Parathyroid adenoma (tissue), 2 donors: Measurements from ENCODE around the gene SAMD4A.

Source experiments
- H2AFZ ChIP-seq: fragments of 300-600 bp; sonication (generic); one replicate; pipeline ENCODE4 v1.7.0; 2017; ENCODE audit warnings: antibody characterized with exemption, mild to moderate bottlenecking
- H3K27ac ChIP-seq: fragments of 300-600 bp; sonication (generic); one replicate; pipeline ENCODE4 v1.7.0; 2017
- H3K27me3 ChIP-seq: fragments of 300-600 bp; sonication (generic); one replicate; pipeline ENCODE4 v1.7.0; 2017; ENCODE audit warnings: low read length; ENCODE audit not compliant: control insufficient read depth, insufficient read depth
- H3K36me3 ChIP-seq: fragments of 300-600 bp; sonication (generic); one replicate; pipeline ENCODE4 v1.7.0; 2017; ENCODE audit warnings: low read length; ENCODE audit not compliant: control insufficient read depth, insufficient read depth
- H3K4me1 ChIP-seq: fragments of 300-600 bp; sonication (generic); one replicate; pipeline ENCODE4 v1.7.0; 2017; ENCODE audit warnings: control low read depth
- H3K4me2 ChIP-seq: fragments of 300-600 bp; sonication (generic); one replicate; pipeline ENCODE4 v1.7.0; 2017; ENCODE audit warnings: low read length
- H3K4me3 ChIP-seq: fragments of 300-600 bp; sonication (generic); one replicate; pipeline ENCODE4 v1.7.0; 2017; ENCODE audit warnings: low read depth, low read length
- H3K79me2 ChIP-seq: fragments of 300-600 bp; sonication (generic); one replicate; pipeline ENCODE4 v1.7.0; 2017; ENCODE audit warnings: control low read depth
- H3K9ac ChIP-seq: fragments of 300-600 bp; sonication (generic); one replicate; pipeline ENCODE4 v1.7.0; 2017; ENCODE audit warnings: mild to moderate bottlenecking
- H3K9me3 ChIP-seq: fragments of 300-600 bp; sonication (generic); one replicate; pipeline ENCODE4 v1.7.0; 2017; ENCODE audit warnings: low read length; ENCODE audit not compliant: control insufficient read depth
- TF ChIP-seq, protein P1 (sequence below): fragments of 300-600 bp; sonication (generic); IDR thresholded peaks from one replicate; pipeline ENCODE4 v1.7.0; 2017; ENCODE audit warnings: antibody characterized with exemption, mild to moderate bottlenecking
- donor health status: primary hyperparathyroidism.

Gene SAMD4A

GRCh38 chr14:54680651-54681050 is 113.7 kb downstream of the SAMD4A start:
- TF ChIP-seq, protein P1, sequence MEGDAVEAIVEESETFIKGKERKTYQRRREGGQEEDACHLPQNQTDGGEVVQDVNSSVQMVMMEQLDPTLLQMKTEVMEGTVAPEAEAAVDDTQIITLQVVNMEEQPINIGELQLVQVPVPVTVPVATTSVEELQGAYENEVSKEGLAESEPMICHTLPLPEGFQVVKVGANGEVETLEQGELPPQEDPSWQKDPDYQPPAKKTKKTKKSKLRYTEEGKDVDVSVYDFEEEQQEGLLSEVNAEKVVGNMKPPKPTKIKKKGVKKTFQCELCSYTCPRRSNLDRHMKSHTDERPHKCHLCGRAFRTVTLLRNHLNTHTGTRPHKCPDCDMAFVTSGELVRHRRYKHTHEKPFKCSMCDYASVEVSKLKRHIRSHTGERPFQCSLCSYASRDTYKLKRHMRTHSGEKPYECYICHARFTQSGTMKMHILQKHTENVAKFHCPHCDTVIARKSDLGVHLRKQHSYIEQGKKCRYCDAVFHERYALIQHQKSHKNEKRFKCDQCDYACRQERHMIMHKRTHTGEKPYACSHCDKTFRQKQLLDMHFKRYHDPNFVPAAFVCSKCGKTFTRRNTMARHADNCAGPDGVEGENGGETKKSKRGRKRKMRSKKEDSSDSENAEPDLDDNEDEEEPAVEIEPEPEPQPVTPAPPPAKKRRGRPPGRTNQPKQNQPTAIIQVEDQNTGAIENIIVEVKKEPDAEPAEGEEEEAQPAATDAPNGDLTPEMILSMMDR = no peak
- no peak overlapping the region for H3K9ac ChIP-seq
- H3K36me3 ChIP-seq = no peaks in the 10 kb centered on the region
- H3K4me2 ChIP-seq = no peak overlapping the region
- no peak overlapping the region for H3K27ac ChIP-seq
- no peak overlapping the region for H3K4me3 ChIP-seq
- H3K79me2 ChIP-seq = no peaks in the 10 kb centered on the region
- no peaks in the 10 kb centered on the region for H3K4me1 ChIP-seq
- no peaks in the 10 kb centered on the region for H3K9me3 ChIP-seq
- H2AFZ ChIP-seq = no peak overlapping the region
- no peaks in the 10 kb centered on the region for H3K27me3 ChIP-seq

GRCh38 chr14:54681811-54682261 is 114.9 kb downstream of the SAMD4A start:
- Histone ChIP-seq H3K4me3 (no peak overlapping the region), H3K9me3 (no peaks in the 10 kb centered on the region), H3K79me2 (no peaks in the 10 kb centered on the region), H3K9ac (no peak overlapping the region), H3K4me1 (no peaks in the 10 kb centered on the region), H3K36me3 (no peaks in the 10 kb centered on the region), H3K27me3 (no peaks in the 10 kb centered on the region), H2AFZ (no peak overlapping the region), H3K27ac (no peak overlapping the region), H3K4me2 (no peak overlapping the region)
- TF ChIP-seq, protein P1 = no peak

- Histone ChIP-seq H3K27me3 (no peaks in the 10 kb centered on the region), H2AFZ (no peak overlapping the region), H3K4me2 (no peak overlapping the region), H3K36me3 (no peaks in the 10 kb centered on the region), H3K9me3 (no peaks in the 10 kb centered on the region), H3K4me3 (no peak overlapping the region), H3K79me2 (no peaks in the 10 kb centered on the region), H3K27ac (no peak overlapping the region), H3K4me1 (no peaks in the 10 kb centered on the region), H3K9ac (no peak overlapping the region)
- TF ChIP-seq, protein P1 = no peak
Measured at GRCh38 chr14:54682578-54682977, 115.7 kb downstream of the SAMD4A start.

DNA sequence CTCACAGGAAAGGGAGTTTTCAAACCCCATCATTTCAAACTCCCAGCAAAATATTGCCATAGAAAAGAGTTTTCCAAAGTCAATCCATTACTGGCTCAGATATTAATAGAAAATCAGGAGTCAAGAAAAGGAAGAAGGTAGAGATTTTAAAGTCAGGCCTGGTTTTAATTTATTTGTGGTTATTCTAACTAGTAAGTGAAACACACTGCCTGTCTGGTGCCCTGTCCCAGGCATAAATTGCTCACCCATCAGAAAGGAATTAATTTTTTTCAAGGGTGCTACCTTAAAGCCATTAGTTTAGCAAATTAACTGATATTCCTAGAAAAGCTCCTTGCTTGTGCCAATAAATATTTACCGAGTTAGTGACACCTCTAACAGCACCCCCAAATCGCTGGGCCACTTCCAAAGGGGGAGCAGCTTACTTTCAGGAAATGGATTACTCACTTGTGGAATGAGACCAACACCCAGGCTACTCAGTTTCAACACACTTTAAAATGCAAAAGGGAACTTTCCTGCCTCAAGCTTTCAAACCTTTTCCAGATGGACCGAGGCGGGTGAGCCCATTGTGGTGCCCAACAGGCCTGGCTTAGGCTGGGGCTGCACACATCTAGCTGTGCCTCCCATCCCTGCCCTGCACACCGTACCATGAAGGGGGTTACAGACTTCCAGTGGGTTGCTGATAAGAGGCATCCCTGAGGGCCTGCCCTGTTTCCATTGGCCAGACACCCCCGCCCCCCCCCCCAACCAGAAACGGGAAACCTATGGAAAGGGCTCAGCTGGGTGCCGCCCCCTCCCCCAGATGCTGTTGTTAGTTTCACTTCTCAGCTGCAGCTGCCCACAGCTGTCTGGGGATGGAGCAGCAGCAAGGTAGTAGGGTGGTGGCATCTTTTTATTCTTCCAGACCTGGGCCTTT is 117.2 kb downstream of the SAMD4A start:
- no peaks in the 10 kb centered on the region for H3K27me3 ChIP-seq
- no peaks in the 10 kb centered on the region for H3K4me1 ChIP-seq
- no peak overlapping the region for H3K9ac ChIP-seq
- H3K4me2 ChIP-seq = no peak overlapping the region
- H3K9me3 ChIP-seq = no peaks in the 10 kb centered on the region
- H3K36me3 ChIP-seq = no peaks in the 10 kb centered on the region
- no peak overlapping the region for H2AFZ ChIP-seq
- H3K27ac ChIP-seq = no peak overlapping the region
- H3K4me3 ChIP-seq = no peak overlapping the region
- TF ChIP-seq, protein P1 = no peak
- no peaks in the 10 kb centered on the region for H3K79me2 ChIP-seq
